ENCODE results near the gene SCFD1. TPM values are rescaled to one million over a fixed set of nuclear protein-coding genes. Genes with fewer than 3 reads are reported as not detected.
"Not testable (repeated sequence)": the region's sequence is repeated elsewhere in the genome, so short reads cannot be mapped to it uniquely, and the experiment has no call there.

SCFD1 gene
- total RNA-seq, 2 experiments from 2014 or later, result 59.2 to 61.7 TPM

DNA sequence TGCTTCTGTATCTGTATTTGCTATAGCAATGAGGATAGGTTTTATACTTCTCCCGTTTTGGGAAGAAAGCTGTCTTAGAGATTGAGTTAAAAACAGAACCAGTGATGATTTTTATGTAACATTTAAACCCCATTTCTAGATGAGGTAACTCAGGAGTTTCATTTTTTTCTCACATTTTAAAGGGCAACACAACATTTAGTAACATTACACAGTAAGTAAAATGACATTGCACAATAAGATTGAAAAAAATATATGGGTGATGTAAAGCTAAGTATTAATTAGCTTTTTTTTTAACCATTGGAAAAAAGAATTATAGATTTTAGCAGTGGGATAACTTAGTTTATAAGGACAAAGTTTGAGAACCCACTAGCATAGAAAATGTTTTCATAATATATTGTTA is 25.2 kb upstream of the SCFD1 start:
- CTCF ChIA-PET, result interaction anchor here (0.9 kb wide), 1 partner anchor 25 kb away, joined by 3 read pairs; the partner anchor contains the start of gene SCFD1
- H3K36me3 Mint-ChIP-seq (ENCODE audit: low read depth), result peaks cover 35% of the 10 kb centered on the region
- H3K4me1 Mint-ChIP-seq, result no peaks in the 10 kb centered on the region
- H3K9me3 Mint-ChIP-seq, result no peaks in the 10 kb centered on the region
- POLR2A ChIA-PET, result no interaction called here
- no peak overlapping the region for H3K4me3 Mint-ChIP-seq
- no peaks in the 10 kb centered on the region for H3K27me3 Mint-ChIP-seq
- H3K27ac Mint-ChIP-seq, result no peak overlapping the region
- DNase-seq, result no peak

DNA sequence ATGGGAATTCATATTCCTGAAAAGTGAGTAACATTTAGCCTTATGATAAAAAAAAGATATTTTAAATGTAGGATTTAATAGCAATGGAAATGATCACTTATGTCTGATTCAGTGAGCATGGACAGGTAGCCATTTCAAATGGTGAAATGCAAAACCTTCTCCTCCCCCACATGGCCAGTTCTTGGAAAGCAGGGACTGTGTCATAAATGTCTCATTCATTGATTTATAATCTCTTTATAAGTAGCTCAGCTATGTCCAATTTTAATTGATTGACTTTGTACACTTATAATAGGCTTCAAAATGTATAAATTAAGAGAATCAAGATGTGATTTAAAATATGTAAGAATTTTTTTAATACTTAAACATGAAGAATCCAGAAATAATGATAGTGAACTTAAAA is 24.6 kb upstream of the SCFD1 start:
- Mint-ChIP-seq H3K4me3 (no peak overlapping the region), H3K36me3 (ENCODE audit: low read depth) (peaks cover 31% of the 10 kb centered on the region), H3K9me3 (no peaks in the 10 kb centered on the region), H3K4me1 (no peaks in the 10 kb centered on the region), H3K27me3 (no peaks in the 10 kb centered on the region), H3K27ac (no peak overlapping the region)
- CTCF ChIA-PET, result interaction anchor here (0.9 kb wide), 1 partner anchor 24 kb away, joined by 3 read pairs; the partner anchor contains the start of gene SCFD1
- DNase-seq, result no peak
- POLR2A ChIA-PET, result no interaction called here

DNA sequence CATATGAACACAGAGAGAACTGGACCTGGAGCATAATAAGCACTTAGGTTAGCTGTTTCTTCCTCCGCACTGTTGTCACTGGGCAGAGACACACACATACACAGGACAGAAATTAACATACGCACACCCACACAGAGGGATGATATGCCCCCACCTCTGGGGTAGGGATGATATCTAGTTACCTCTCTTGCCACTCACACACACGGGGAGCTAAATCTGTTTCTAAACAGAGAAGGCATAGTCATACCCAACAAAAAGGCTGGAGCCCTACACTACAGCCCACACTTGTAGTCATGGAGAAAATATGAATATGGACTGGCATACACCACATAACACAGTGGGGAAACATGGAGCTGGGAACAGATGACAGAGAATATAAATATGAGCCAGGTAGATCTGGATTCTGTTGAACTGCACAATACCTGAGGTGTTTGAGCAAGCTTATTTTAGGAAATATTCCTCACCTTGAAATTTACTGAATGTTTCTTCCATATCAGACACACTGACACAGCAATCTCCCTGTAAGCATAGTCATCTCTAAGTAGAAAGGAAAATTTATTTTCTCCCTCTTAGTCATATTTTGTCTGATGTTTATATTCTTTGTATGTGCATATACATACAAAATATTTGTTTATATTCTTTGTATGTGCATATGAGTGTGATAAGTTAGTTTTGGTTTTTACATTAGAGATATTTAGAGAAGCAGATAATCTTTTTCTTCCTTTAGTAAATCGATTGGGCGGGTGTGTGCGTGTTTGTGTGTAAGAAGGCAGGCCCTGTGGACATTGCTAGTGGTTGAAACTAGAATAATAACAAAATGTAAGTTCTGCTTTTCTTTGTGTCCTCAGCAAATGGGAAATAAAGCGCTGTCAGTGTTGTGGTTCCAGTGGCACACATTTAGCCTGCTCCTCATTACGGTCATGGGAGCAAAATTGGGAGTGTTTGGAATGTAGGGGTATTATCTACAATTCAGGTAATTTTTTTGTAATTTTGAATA is 20.9 kb upstream of the SCFD1 start:
- no peak overlapping the region for H3K27ac Mint-ChIP-seq

DNA sequence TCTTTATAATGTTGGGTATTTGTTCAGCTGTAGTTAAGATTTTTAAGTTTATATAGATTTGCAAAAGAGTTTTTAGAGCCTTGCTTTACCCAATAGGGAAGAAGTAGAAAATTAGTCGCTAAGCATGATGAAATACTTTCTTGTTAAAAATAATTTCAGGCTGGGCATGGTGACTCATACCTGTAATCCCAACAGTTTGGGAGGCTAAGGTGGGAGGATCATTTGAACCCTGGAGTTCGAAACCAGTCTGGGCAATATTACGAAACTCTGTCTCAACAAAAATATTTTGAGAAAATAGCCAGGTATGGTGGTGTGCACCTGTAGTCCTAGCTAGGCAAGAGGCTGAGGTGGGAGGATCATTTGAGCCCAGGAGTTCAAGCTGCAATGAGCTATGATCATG is 18.7 kb upstream of the SCFD1 start:
- no peak overlapping the region for H3K4me3 Mint-ChIP-seq
- ChIA-PET CTCF (interaction anchor here (0.6 to 1.0 kb wide), 2 partner anchors 8 to 38 kb away, joined by 3 read pairs; no protein-coding TSS in a partner anchor), POLR2A (no interaction called here)
- no peaks in the 10 kb centered on the region for H3K9me3 Mint-ChIP-seq
- H3K4me1 Mint-ChIP-seq, result no peaks in the 10 kb centered on the region
- no peaks in the 10 kb centered on the region for H3K27me3 Mint-ChIP-seq
- H3K36me3 Mint-ChIP-seq (ENCODE audit: low read depth), result peaks cover 41% of the 10 kb centered on the region
- DNase-seq, result no peak
- H3K27ac Mint-ChIP-seq, result no peak overlapping the region

More for the DNA sequence above, 20.9 kb upstream of the SCFD1 start:
- CTCF ChIA-PET, result no interaction called here
- Mint-ChIP-seq H3K36me3 (ENCODE audit: low read depth) (peaks cover 40% of the 10 kb centered on the region), H3K9me3 (no peaks in the 10 kb centered on the region), H3K27me3 (no peaks in the 10 kb centered on the region), H3K4me1 (no peaks in the 10 kb centered on the region), H3K4me3 (no peak overlapping the region)
- POLR2A ChIA-PET, result no interaction called here
- DNase-seq, result no peak

DNA sequence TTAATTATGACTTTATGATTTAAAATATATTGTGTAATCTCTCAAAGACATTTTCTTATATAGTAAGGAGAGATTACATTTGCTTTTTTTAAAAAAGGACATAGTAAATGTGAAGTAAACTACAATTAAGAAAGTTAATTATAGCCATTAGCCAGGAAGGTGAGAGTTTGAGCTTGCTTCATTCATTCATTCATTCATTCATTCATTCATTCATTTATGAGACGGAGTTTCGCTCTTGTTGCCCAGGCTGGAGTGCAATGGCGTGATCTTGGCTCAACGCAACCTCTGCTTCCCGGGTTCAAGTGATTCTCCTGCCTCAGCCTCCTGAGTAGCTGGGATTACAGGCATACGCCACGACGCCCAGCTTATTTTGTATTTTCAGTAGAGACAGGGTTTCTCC is 17.4 kb upstream of the SCFD1 start:
- H3K4me1 Mint-ChIP-seq, H3K27me3 Mint-ChIP-seq, H3K9me3 Mint-ChIP-seq, H3K4me3 Mint-ChIP-seq, POLR2A ChIA-PET, H3K27ac Mint-ChIP-seq, DNase-seq, CTCF ChIA-PET: not testable (repeated sequence)
- peaks cover 39% of the 10 kb centered on the region for H3K36me3 Mint-ChIP-seq (ENCODE audit: low read depth)

DNA sequence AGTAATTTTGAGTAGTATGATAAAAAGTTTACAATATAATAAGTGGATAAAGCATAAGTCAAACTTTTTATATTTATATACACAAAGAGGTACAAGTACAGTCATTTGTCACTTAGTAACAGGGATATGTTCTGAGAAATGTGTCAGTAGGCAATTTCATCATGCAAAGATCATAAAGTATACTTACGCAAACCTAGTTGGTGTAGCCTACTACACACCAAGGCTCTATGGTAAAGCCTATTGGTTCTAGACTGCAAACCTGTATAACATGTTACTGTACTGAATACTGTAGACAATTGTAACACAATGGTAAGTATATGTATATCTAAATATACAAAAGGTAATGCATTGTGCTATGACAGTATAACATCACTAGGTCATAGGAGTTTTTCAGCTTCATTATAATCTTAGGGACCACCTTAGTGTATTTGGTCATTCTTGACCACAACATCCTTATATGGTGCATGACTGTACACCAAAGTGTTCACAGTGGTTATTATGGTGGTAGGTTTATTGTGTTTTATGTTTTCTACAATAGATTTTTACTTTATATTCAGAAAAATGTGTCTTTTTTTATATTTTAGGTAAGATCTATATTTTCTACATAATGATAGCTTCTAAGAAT is 14.9 kb upstream of the SCFD1 start:
- H3K4me1 Mint-ChIP-seq, result no peaks in the 10 kb centered on the region
- no peak for DNase-seq
- H3K27me3 Mint-ChIP-seq, result no peaks in the 10 kb centered on the region
- CTCF ChIA-PET, result no interaction called here
- H3K27ac Mint-ChIP-seq, result no peak overlapping the region
- no peaks in the 10 kb centered on the region for H3K9me3 Mint-ChIP-seq
- H3K36me3 Mint-ChIP-seq (ENCODE audit: low read depth), result peaks cover 36% of the 10 kb centered on the region
- no peak overlapping the region for H3K4me3 Mint-ChIP-seq
- POLR2A ChIA-PET, result no interaction called here

DNA sequence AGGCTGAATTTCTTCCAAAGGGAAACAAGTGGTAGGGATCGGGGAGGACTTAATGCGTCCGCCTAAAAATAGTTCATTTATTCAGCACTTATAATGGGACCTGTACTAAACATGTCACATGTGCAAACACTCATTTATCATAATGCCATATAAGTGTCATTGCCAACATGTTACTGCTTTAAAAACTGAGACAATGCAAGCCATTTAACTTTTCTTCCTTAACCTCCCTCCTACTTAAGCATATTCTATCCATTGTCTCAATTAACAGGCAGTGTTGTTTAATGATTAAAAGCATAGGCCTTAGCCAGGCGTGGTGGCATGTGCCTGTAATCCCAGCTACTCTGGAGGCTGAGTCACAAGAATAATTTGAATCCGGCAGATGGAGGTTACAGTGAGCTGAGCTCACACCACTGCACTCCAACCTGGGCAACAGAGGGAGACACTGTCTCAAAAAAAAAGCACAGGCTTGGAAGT is 13.5 kb upstream of the SCFD1 start:
- Mint-ChIP-seq H3K27me3 (no peaks in the 10 kb centered on the region), H3K27ac (no peak overlapping the region), H3K4me3 (no peak overlapping the region), H3K9me3 (no peaks in the 10 kb centered on the region), H3K4me1 (no peaks in the 10 kb centered on the region), H3K36me3 (ENCODE audit: low read depth) (peaks cover 30% of the 10 kb centered on the region)
- no peak for DNase-seq
- POLR2A ChIA-PET, result no interaction called here
- CTCF ChIA-PET, result interaction anchor here (1.4 kb wide), 1 partner anchor 14 kb away, joined by 4 read pairs; the partner anchor contains the start of gene SCFD1

DNA sequence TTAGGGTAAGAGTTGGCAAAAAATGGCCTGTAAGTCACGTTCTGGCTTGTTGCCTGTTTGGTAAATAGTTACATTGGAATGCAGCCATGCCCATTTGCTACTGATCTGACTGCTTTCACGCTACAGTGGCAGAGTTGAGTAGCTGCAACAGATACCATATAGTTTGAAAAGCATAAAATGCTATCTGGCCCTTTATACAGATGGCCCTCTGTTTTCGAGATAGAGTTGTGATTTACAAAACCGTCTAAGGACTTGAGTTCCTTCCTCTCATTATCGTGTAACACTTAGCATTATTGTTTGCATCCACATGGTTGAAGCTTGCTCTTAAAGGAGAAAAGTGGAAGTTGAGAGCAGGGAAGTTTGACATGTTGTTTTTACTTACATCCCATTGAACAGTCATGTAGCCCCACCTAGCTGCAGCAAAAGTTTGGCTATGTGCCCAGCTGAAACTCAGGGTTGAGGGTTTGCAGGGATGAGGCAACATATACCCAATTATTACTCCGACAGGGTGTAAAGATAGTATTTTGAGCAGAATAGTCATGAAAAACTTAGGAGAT is 11.3 kb upstream of the SCFD1 start:
- H3K9me3 Mint-ChIP-seq, result no peaks in the 10 kb centered on the region
- CTCF ChIA-PET, result interaction anchor here (0.6 to 1.0 kb wide), 2 partner anchors 8 to 97 kb away, joined by 3 to 5 read pairs; no protein-coding TSS in a partner anchor
- H3K36me3 Mint-ChIP-seq (ENCODE audit: low read depth), result peaks cover 20% of the 10 kb centered on the region
- H3K27me3 Mint-ChIP-seq, result no peaks in the 10 kb centered on the region
- H3K4me1 Mint-ChIP-seq, result no peaks in the 10 kb centered on the region
- DNase-seq, result peak; percentile 28
- H3K27ac Mint-ChIP-seq, result no peak overlapping the region
- no peak overlapping the region for H3K4me3 Mint-ChIP-seq
- POLR2A ChIA-PET, result interaction anchor here (0.6 kb wide), 1 partner anchor 31 kb away, joined by 4 read pairs; no protein-coding TSS in a partner anchor

DNA sequence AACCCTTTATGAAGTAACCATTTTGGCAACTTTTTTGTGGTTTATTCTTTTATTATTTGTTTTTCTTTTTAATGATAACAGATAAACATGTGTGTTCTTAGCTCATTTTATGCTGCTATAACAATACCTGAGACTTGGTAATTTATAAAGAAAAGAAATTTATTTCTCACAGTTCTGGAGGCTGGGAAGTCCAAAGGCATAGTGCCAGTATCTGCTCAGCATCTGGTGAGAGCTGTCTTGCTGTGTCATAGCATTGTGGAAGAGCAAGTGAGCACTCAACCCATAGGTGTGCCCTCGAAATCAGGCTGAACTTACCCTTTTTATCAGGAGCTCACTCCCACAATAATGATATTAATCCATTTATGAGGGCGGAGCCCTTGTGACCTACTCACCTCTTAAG is 8.0 kb upstream of the SCFD1 start:
- ChIA-PET CTCF (interaction anchor here (1.2 kb wide), 1 partner anchor 9 kb away, joined by 3 read pairs; the partner anchor contains the start of gene SCFD1), POLR2A (no interaction called here)
- Mint-ChIP-seq H3K4me1 (no peaks in the 10 kb centered on the region), H3K9me3 (no peaks in the 10 kb centered on the region), H3K36me3 (ENCODE audit: low read depth) (peaks cover 24% of the 10 kb centered on the region), H3K27me3 (no peaks in the 10 kb centered on the region), H3K4me3 (no peak overlapping the region), H3K27ac (no peak overlapping the region)
- no peak for DNase-seq

DNA sequence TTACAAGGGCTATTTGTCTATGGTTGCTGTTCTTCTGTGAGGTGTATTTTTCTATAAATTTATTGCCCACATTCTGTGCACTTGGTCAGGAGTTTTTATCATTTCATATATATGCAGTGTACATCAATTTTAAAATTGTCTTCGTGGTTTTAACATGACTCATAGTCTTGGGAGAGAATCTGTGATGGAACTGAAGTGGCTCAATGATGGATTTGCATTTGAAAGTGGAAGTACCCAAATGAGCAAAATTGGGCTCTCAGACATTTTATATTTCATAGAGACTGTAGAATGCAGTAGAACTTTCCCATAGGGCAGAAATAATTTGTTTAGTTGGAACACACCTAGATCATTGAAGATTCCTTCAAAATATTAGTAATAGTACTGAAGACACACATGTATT is 1.9 kb upstream of the SCFD1 start:
- ChIA-PET CTCF (no interaction called here), POLR2A (no interaction called here)
- Mint-ChIP-seq H3K27me3 (no peaks in the 10 kb centered on the region), H3K4me1 (peaks cover 29% of the 10 kb centered on the region), H3K4me3 (no peak overlapping the region), H3K27ac (no peak overlapping the region), H3K9me3 (no peaks in the 10 kb centered on the region), H3K36me3 (ENCODE audit: low read depth) (peaks cover 26% of the 10 kb centered on the region)
- DNase-seq, result no peak

DNA sequence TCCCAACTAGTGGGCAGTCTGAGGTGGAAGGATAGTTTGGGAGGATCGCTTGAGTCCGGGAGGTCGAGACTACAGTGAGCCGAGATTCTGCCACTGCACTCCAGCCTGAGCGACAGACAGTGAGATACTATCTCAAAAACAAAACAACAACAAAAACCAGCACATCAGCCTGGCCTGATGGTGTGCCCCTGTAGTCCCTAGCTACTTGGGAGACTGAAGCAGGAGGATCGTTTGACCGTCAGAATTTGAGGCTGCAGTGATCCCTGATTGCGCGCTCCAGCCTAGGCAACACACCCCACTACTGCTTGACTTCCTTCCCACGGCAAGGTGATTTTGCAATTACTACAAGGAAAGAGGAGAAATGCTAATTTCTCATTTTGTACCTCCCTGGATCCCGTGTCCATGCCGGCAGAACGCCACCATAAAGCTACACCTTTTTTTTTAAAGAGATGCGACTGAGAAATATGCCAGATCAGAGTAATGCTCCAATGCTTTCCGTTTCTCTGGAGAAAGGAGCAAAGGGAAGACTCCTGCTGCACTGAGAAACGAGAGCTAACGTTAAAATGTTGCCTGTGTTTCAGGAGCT is 672 bp upstream of the SCFD1 start:
- H3K4me1 Mint-ChIP-seq, result peaks cover 29% of the 10 kb centered on the region

DNA sequence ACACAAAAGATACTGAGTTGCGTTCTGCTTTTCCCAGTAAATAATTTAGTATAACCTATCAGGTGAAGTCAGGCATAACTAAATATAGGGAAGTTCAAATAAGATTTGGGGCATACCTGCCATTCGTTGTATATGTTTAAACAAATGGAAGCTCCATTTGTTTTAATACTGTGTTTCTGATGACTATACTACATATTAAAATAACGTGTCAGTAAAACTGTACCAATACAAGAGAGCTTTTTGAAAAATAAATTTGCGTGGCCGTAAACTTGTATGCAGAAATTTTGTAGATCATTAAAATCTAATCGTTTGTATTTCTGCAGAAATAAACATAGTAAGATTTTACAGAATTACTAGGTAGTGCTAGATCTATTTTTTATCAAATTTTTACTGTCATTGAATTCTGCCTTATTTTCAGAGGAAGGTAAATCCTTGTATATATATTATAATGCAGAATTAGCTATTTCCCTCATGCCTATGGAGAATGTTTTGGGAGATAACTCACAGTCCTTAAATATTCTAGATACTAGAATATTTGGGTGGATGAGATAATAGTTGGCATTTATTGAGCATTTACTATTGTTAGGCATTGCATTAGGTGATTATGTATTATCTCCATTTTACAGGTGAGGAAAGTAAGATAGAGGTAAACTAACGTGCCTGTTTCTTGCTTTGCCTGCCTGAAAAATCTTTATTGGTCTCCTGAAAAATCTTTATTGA is 1.5 kb downstream of the SCFD1 start:
- ChIA-PET POLR2A (no interaction called here), CTCF (interaction anchor here (0.6 to 1.5 kb wide), 4 partner anchors 9 to 728 kb away, joined by 3 read pairs; no protein-coding TSS in a partner anchor)
- H3K27ac Mint-ChIP-seq, result no peak overlapping the region
- no peaks in the 10 kb centered on the region for H3K9me3 Mint-ChIP-seq
- no peaks in the 10 kb centered on the region for H3K27me3 Mint-ChIP-seq
- peak overlapping the region; percentile 88 for H3K4me3 Mint-ChIP-seq
- H3K4me1 Mint-ChIP-seq, result peaks cover 39% of the 10 kb centered on the region
- peaks cover 22% of the 10 kb centered on the region for H3K36me3 Mint-ChIP-seq (ENCODE audit: low read depth)
- DNase-seq, result no peak

More for the DNA sequence above, 672 bp upstream of the SCFD1 start:
- no peaks in the 10 kb centered on the region for H3K9me3 Mint-ChIP-seq
- peak overlapping the region; percentile 88 for H3K4me3 Mint-ChIP-seq
- H3K27me3 Mint-ChIP-seq, result no peaks in the 10 kb centered on the region
- peak overlapping the region; percentile 96 for H3K27ac Mint-ChIP-seq
- H3K36me3 Mint-ChIP-seq (ENCODE audit: low read depth), result peaks cover 21% of the 10 kb centered on the region
- peak; percentile 16 for DNase-seq
- POLR2A ChIA-PET, result interaction anchor here (0.7 kb wide), 1 partner anchor 75 kb away, joined by 3 read pairs; no protein-coding TSS in a partner anchor
- CTCF ChIA-PET, result interaction anchor here (0.5 to 1.7 kb wide), 5 partner anchors 11 to 1220 kb away, joined by 3 to 4 read pairs (median 3); no protein-coding TSS in a partner anchor

Data from activated CD4-positive, alpha-beta T cell treated with anti-CD3 and anti-CD28 coated beads, Interleukin-2, amount 10 ng/mL, durations not matched to agents 7 days and 5 days (primary cell).